ENCODE measurements around the gene UBAC1. TPM values are rescaled to one million over a fixed set of nuclear protein-coding genes. Genes with fewer than 3 reads are reported as not detected.

UBAC1 gene
- total RNA-seq, 1 experiment from 2014 or later = 55.6 TPM

GRCh38 chr9:135978642-135979546 is 17.7 kb upstream of the UBAC1 start (continued):
- TF ChIP-seq AR (CRISPR knock-in tag; IDR thresholded peaks at IDR 0.05) = no peak

GRCh38 chr9:135976944-135977343 is 15.8 kb upstream of the UBAC1 start:
- 0 out of 2 replicates have a peak, but pooled peaks cover 4% of the 10 kb centered on the region for H3K4me1 Mint-ChIP-seq
- CTCF ChIA-PET = interaction anchor here (1.1 to 1.5 kb wide), 4 partner anchors 9 to 162 kb away, joined by 4 to 5 read pairs (median 4); partner anchors contain the start of gene UBAC1
- POLR2A ChIA-PET = no interaction called here
- ATAC-seq = no peak
- no peak overlapping the region for H3K4me3 Mint-ChIP-seq
- H3K27ac Mint-ChIP-seq = no peak overlapping the region
- H3K36me3 Mint-ChIP-seq = no peaks in the 10 kb centered on the region
- no peaks in the 10 kb centered on the region for H3K27me3 Mint-ChIP-seq (ENCODE audit: low read depth)
- DNase-seq (ENCODE audit: low spot score) = no peak
- TF ChIP-seq ESRRA (CRISPR knock-in tag; IDR thresholded peaks at IDR 0.05; ENCODE audit: borderline replicate concordance) (no peak), IRF1 (CRISPR knock-in tag; IDR thresholded peaks at IDR 0.05) (no peak), NFYB (CRISPR knock-in tag; conservative IDR thresholded peaks at IDR 0.05; ENCODE audit: low read depth) (no peak), HMGA2 (CRISPR knock-in tag; IDR thresholded peaks at IDR 0.05) (no peak), USF1 (CRISPR knock-in tag; IDR thresholded peaks at IDR 0.05) (no peak), GRHL2 (CRISPR knock-in tag; IDR thresholded peaks at IDR 0.05; ENCODE audit: insufficient replicate concordance, severe bottlenecking) (no peak), MXD4 (CRISPR knock-in tag; IDR thresholded peaks at IDR 0.05; ENCODE audit: borderline replicate concordance) (no peak)
- no peaks in the 10 kb centered on the region for H3K9me3 Mint-ChIP-seq

- Mint-ChIP-seq H3K9me3 (no peaks in the 10 kb centered on the region), H3K27ac (no peak overlapping the region), H3K27me3 (ENCODE audit: low read depth) (no peaks in the 10 kb centered on the region), H3K4me3 (no peak overlapping the region), H3K36me3 (no peaks in the 10 kb centered on the region), H3K4me1 (0 out of 2 replicates have a peak, but pooled peaks cover 4% of the 10 kb centered on the region)
- POLR2A ChIA-PET = no interaction called here
- ATAC-seq = no peak
- TF ChIP-seq IRF1 (CRISPR knock-in tag; IDR thresholded peaks at IDR 0.05) (no peak), ZBTB43 (CRISPR knock-in tag; IDR thresholded peaks at IDR 0.05) (no peak), RORB (CRISPR knock-in tag; IDR thresholded peaks at IDR 0.05) (no peak), ZNF423 (CRISPR knock-in tag; IDR thresholded peaks at IDR 0.05) (no peak), SMAD4 (CRISPR knock-in tag; IDR thresholded peaks at IDR 0.05) (no peak), ZNF263 (CRISPR knock-in tag; IDR thresholded peaks at IDR 0.05; ENCODE audit: low read depth) (no peak), TCF7 (CRISPR knock-in tag; IDR thresholded peaks at IDR 0.05; ENCODE audit: low read depth) (no peak), KAT7 (CRISPR knock-in tag; IDR thresholded peaks at IDR 0.05; ENCODE audit: borderline replicate concordance) (no peak), FOXK1 (CRISPR knock-in tag; IDR thresholded peaks at IDR 0.05) (no peak)
- CTCF ChIA-PET = interaction anchor here (1.1 to 1.5 kb wide), 5 partner anchors 9 to 162 kb away, joined by 4 to 5 read pairs (median 5); partner anchors contain the start of gene UBAC1
- no peak for DNase-seq (ENCODE audit: low spot score)
These were observed 15.4 kb upstream of the UBAC1 start for GRCh38 chr9:135976531-135976930.

Data from WTC11 (cell line).